AG04449 (cell line): ENCODE data around the gene MAGEF1.

Experiments
- CTCF ChIA-PET: fragments of 350-600 bp; formaldehyde crosslinking; extraction: SDS; loops from one replicate; lab custom pipeline; 2021; ENCODE audit warnings: antibody characterized with exemption; lab: Yijun Ruan, JAX
- POLR2A ChIA-PET: fragments of 400-600, 350-600 bp; formaldehyde crosslinking; extraction: SDS; loops from one replicate; lab custom pipeline; 2020; ENCODE audit warnings: antibody characterized with exemption, inconsistent platforms; lab: Yijun Ruan, JAX
- DNase-seq: peaks from one replicate; pipeline ENCODE4 v3.0.0-alpha.2; 2010; ENCODE audit warnings: low read depth, low spot score
- H3K4me3 ChIP-seq: 2 replicates; pipeline ENCODE4 v1.5.1; 2011; ENCODE audit warnings: low read depth, mild to moderate bottlenecking, control low read depth, low read length
- TF ChIP-seq, protein P1 (sequence below): IDR thresholded peaks from one replicate; pipeline ENCODE4 v1.5.1; 2011; ENCODE audit warnings: mild to moderate bottlenecking, moderate library complexity, low read length, control low read depth, inconsistent platforms; ENCODE audit not compliant: insufficient read depth; ENCODE audit errors: missing control alignments

The MAGEF1 gene

DNA sequence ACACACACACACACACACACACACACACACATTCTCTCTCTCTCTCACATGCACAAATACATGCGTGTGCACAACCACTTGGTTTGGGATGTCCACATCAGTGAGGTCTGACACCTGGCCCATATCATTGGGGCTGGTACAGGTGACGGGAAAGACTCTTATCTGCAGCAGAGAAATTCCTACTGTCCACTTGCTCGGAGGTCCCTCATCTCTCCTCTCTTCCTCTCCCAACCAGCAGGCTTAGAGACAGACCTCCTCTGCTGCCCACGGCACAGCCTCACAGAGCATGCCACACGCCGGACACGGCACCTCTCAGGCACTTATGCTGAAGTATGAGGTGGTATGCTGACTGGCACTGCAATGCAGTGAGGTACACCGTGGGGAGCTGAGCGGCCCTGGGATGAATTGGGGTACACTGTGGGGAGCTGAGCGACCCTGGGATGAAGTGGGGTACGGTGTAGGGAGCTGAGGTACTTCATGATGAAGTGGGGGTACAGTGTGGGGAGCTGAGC, 41.7 kb downstream of the MAGEF1 start:
- TF ChIP-seq, protein P1, sequence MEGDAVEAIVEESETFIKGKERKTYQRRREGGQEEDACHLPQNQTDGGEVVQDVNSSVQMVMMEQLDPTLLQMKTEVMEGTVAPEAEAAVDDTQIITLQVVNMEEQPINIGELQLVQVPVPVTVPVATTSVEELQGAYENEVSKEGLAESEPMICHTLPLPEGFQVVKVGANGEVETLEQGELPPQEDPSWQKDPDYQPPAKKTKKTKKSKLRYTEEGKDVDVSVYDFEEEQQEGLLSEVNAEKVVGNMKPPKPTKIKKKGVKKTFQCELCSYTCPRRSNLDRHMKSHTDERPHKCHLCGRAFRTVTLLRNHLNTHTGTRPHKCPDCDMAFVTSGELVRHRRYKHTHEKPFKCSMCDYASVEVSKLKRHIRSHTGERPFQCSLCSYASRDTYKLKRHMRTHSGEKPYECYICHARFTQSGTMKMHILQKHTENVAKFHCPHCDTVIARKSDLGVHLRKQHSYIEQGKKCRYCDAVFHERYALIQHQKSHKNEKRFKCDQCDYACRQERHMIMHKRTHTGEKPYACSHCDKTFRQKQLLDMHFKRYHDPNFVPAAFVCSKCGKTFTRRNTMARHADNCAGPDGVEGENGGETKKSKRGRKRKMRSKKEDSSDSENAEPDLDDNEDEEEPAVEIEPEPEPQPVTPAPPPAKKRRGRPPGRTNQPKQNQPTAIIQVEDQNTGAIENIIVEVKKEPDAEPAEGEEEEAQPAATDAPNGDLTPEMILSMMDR = no peak
- H3K4me3 ChIP-seq = no peak overlapping the region
- POLR2A ChIA-PET = no interaction called here
- DNase-seq = no peak
- CTCF ChIA-PET = no interaction called here

DNA sequence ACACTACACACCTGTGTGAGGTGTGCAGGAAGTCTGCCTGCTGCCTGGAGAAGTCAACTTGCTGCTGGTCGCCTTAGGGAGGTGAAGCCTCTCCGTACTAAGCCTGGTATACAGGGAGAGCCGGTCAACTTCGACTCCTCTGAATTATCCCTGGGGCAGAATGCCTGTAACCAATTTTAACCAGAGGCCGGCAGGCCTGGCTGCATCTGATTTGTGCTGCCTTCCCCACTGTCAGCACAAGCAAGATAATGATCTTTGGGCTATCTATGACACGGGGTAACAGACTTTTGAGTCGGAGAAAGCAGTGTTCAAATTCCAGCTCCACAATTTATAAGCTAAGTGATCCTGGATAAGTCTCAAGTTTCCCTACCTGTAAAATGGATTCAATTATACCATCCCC, 42.3 kb downstream of the MAGEF1 start:
- ChIA-PET CTCF (no interaction called here), POLR2A (no interaction called here)
- TF ChIP-seq, protein P1 = no peak
- no peak overlapping the region for H3K4me3 ChIP-seq
- DNase-seq = no peak

DNA sequence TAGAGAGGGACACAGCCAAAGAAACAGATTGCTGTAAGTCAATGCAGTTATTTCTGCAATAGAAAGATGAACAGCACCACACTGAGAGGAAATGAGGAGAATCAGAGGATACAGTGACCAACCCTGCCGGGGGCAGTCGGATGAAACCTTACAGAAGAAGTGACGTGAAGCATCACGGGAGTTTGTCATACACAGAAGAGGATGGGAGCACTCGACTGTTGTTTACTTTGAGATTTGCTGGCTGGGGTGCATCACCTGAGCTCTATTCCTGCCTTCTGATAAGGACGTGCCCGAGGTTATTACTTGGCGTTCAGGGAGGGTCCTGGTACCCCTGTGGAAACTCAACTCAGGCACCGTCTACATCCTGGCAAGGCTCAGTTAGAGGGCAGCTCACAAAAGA, 45.4 kb downstream of the MAGEF1 start:
- ChIA-PET CTCF (no interaction called here), POLR2A (no interaction called here)
- H3K4me3 ChIP-seq = no peak overlapping the region
- DNase-seq = no peak
- TF ChIP-seq, protein P1 = no peak

DNA sequence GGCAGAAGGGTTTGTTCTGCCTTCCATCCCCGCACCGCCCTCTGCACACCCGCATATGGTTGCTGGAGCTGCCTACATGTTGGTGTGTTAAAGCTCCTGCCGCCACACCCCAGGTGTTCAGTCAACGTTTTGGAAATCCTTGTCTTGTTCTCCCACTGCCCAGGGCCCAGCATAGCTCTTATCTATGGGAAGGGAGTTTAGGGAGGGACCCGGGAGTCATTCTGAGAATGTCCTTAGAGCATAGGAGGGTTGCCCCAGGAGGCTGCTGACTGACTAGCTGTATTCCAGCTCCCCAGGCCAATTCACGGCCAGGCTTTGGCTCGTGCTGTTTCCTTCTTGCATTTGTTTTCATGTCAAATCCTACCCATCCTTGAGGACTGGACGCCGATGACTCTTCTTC, 46.8 kb downstream of the MAGEF1 start:
- POLR2A ChIA-PET = no interaction called here
- H3K4me3 ChIP-seq = no peak overlapping the region
- TF ChIP-seq, protein P1 = no peak
- CTCF ChIA-PET = interaction anchor here (0.5 kb wide), 1 partner anchor 556 kb away, joined by 3 read pairs; no protein-coding TSS in a partner anchor
- DNase-seq = no peak

DNA sequence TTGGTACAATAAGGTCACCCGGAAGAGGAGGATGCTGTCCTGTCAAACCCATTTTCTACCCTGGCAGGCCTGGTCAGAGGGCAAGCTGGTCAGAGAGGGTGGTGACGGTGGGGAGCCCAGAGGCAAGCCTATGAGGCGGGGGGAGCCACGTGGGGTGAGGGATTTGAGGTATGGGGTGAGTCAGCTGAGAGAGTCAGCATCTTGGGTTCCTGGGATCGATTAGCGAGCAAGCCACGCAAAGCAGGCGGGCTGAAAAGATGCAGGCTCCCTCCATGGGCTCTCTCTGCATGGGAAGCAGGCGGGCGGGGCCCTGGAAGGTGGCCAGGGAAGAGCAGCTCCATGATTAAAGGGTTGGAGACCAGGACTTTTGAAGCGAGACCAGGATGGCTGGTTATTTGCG, 48.1 kb downstream of the MAGEF1 start:
- no peak for DNase-seq
- no peak overlapping the region for H3K4me3 ChIP-seq
- TF ChIP-seq, protein P1 = no peak
- ChIA-PET POLR2A (no interaction called here), CTCF (interaction anchor here (1.4 kb wide), 1 partner anchor 103 kb away, joined by 8 read pairs; the partner anchor contains the start of gene EPHB3)

DNA sequence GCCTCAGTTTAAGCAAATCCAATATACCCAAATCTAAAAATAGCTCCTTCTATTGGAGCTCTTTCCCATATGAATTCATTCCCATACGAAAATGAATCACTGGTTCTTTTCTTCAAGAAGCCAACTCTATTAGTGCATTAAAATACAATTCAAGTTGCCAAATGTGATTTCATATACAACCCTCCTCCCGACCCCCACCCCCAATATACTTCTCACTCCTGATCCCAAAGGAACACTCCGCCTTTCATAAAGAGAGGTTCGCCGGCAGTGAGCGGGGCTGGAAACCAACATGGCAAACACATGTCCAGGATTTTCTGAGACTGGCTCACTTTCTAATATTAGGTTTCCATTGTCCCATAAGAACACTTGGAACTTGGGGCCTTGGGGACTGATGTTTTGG, 48.5 kb downstream of the MAGEF1 start:
- ChIA-PET CTCF (interaction anchor here (1.4 kb wide), 1 partner anchor 102 kb away, joined by 8 read pairs; the partner anchor contains the start of gene EPHB3), POLR2A (no interaction called here)
- TF ChIP-seq, protein P1 = no peak
- DNase-seq = no peak
- no peak overlapping the region for H3K4me3 ChIP-seq
